ENCODE data around the gene RARRES2.

- TF ChIP-seq CTCF (IDR thresholded peaks at IDR 0.05) (no peak), FOSL2 (IDR thresholded peaks at IDR 0.05) (no peak), FOSL2 (CRISPR knock-in tag; IDR thresholded peaks at IDR 0.05) (no peak), REST (IDR thresholded peaks at IDR 0.05) (no peak), BHLHE40 (IDR thresholded peaks at IDR 0.05; ENCODE audit: low read depth, low read length) (no peak)
Observed at GRCh38 chr7:150377635-150378034, 36.2 kb upstream of the RARRES2 start.

All from A549 (cell line).